Astrocyte (in vitro differentiated cells and primary cell): ENCODE measurements around the gene TRPM4. TPM values are rescaled to one million over a fixed set of nuclear protein-coding genes. Genes with fewer than 3 reads are reported as not detected.

Experiments
- DNase-seq: peaks from one replicate; pipeline ENCODE4 v3.0.0-alpha.2; 2010; ENCODE audit warnings: low read depth
- FAIRE-seq: peaks from 2 replicates; lab custom pipeline; 2011; peaks lifted over from hg19 to GRCh38; lab: Jason Lieb, UNC
- H2AFZ ChIP-seq: 2 replicates; pipeline ENCODE4 v1.6.0; 2012; ENCODE audit warnings: low read depth, low read length, inconsistent platforms
- H3K27ac ChIP-seq: 2 replicates; pipeline ENCODE4 v1.5.1; 2011; ENCODE audit warnings: low read depth, low read length, inconsistent platforms
- H3K27me3 ChIP-seq: 2 replicates; pipeline ENCODE4 v1.6.0; 2011; ENCODE audit warnings: low read length, inconsistent platforms; ENCODE audit not compliant: insufficient read depth
- H3K36me3 ChIP-seq: 2 replicates; pipeline ENCODE4 v1.5.1; 2011; ENCODE audit warnings: low read length, inconsistent platforms; ENCODE audit not compliant: insufficient read depth
- H3K4me1 ChIP-seq: 2 replicates; pipeline ENCODE4 v1.5.1; 2011; ENCODE audit warnings: low read length, inconsistent platforms; ENCODE audit not compliant: insufficient read depth
- H3K4me2 ChIP-seq: 2 replicates; pipeline ENCODE4 v1.6.0; 2012; ENCODE audit warnings: low read length, inconsistent platforms
- H3K4me3 ChIP-seq: 2 replicates; pipeline ENCODE4 v1.5.1; 2011; ENCODE audit warnings: low read depth, mild to moderate bottlenecking, low read length, inconsistent platforms; ENCODE audit not compliant: insufficient read depth
- H3K79me2 ChIP-seq: 2 replicates; pipeline ENCODE4 v1.6.0; 2012; ENCODE audit warnings: mild to moderate bottlenecking, low read length, inconsistent platforms; ENCODE audit not compliant: insufficient read depth
- H3K9ac ChIP-seq: 2 replicates; pipeline ENCODE4 v1.6.0; 2012; ENCODE audit warnings: mild to moderate bottlenecking, low read length, inconsistent platforms
- H3K9me3 ChIP-seq: 2 replicates; pipeline ENCODE4 v1.5.1; 2012; ENCODE audit warnings: low read depth, mild to moderate bottlenecking, low read length, inconsistent platforms; ENCODE audit not compliant: insufficient read depth
- H4K20me1 ChIP-seq: 2 replicates; pipeline ENCODE4 v1.6.0; 2012; ENCODE audit warnings: low read length, inconsistent platforms; ENCODE audit not compliant: insufficient read depth
- H3K27ac Mint-ChIP-seq: one replicate; pipeline ENCODE4 v1.8.0; 2021; ENCODE audit warnings: mild to moderate bottlenecking, mixed read lengths; ENCODE audit not compliant: unreplicated experiment
- H3K27me3 Mint-ChIP-seq: one replicate; pipeline ENCODE4 v1.8.0; 2021; ENCODE audit warnings: low read depth, mixed read lengths; ENCODE audit not compliant: unreplicated experiment
- H3K36me3 Mint-ChIP-seq: one replicate; pipeline ENCODE4 v1.8.0; 2021; ENCODE audit warnings: low read depth, mixed read lengths; ENCODE audit not compliant: unreplicated experiment
- H3K4me1 Mint-ChIP-seq: one replicate; pipeline ENCODE4 v1.8.0; 2021; ENCODE audit warnings: low read depth, mixed read lengths; ENCODE audit not compliant: unreplicated experiment
- H3K4me3 Mint-ChIP-seq: one replicate; pipeline ENCODE4 v1.8.0; 2021; ENCODE audit warnings: mild to moderate bottlenecking, moderate library complexity, mixed read lengths; ENCODE audit not compliant: unreplicated experiment
- H3K9me3 Mint-ChIP-seq: one replicate; pipeline ENCODE4 v1.8.0; 2021; ENCODE audit warnings: mild to moderate bottlenecking, mixed read lengths; ENCODE audit not compliant: unreplicated experiment
- CTCF ChIP-seq: IDR thresholded peaks from 2 replicates; pipeline ENCODE4 v1.5.1; 2011; ENCODE audit warnings: low read depth, mild to moderate bottlenecking, inconsistent platforms, low read length, moderate library complexity; ENCODE audit not compliant: insufficient read depth
- EZH2 ChIP-seq: IDR thresholded peaks from 2 replicates; pipeline ENCODE4 v1.6.1; 2012; ENCODE audit warnings: mild to moderate bottlenecking, low read length, inconsistent platforms; ENCODE audit not compliant: insufficient read depth
- total RNA-seq: library from RNA; stranded (reverse); gene quantifications from 2 replicates; pipeline ENCODE4 v1.2.1, GENCODE V29; 2021

TRPM4 gene
- total RNA-seq, 1 donor from 2014 or later: 26.3 TPM

GRCh38 chr19:49127674-49128544 lies 29.7 kb upstream of the TRPM4 start:
- no peaks in the 10 kb centered on the region for H3K9me3 ChIP-seq
- Mint-ChIP-seq H3K27ac (no peak overlapping the region), H3K27me3 (peaks cover 9% of the 10 kb centered on the region), H3K9me3 (peaks cover 3% of the 10 kb centered on the region), H3K36me3 (peaks cover 15% of the 10 kb centered on the region), H3K4me1 (peaks cover 5% of the 10 kb centered on the region), H3K4me3 (peak overlapping the region; percentile 77)
- H3K79me2 ChIP-seq: no peaks in the 10 kb centered on the region
- H3K4me2 ChIP-seq: peak overlapping the region; percentile 85
- H4K20me1 ChIP-seq: no peaks in the 10 kb centered on the region
- DNase-seq (peak; percentile 86), FAIRE-seq (peak; percentile 65)
- H3K27ac ChIP-seq: peak overlapping the region; percentile 19
- no peaks in the 10 kb centered on the region for H3K36me3 ChIP-seq
- peak overlapping the region; percentile 48 for H3K9ac ChIP-seq
- no peak for TF ChIP-seq EZH2
- TF ChIP-seq CTCF: no peak
- peak overlapping the region; percentile 95 for H2AFZ ChIP-seq
- peaks cover 4% of the 10 kb centered on the region for H3K4me1 ChIP-seq
- peaks cover 3% of the 10 kb centered on the region for H3K27me3 ChIP-seq
- H3K4me3 ChIP-seq: peak overlapping the region; percentile 47

DNA sequence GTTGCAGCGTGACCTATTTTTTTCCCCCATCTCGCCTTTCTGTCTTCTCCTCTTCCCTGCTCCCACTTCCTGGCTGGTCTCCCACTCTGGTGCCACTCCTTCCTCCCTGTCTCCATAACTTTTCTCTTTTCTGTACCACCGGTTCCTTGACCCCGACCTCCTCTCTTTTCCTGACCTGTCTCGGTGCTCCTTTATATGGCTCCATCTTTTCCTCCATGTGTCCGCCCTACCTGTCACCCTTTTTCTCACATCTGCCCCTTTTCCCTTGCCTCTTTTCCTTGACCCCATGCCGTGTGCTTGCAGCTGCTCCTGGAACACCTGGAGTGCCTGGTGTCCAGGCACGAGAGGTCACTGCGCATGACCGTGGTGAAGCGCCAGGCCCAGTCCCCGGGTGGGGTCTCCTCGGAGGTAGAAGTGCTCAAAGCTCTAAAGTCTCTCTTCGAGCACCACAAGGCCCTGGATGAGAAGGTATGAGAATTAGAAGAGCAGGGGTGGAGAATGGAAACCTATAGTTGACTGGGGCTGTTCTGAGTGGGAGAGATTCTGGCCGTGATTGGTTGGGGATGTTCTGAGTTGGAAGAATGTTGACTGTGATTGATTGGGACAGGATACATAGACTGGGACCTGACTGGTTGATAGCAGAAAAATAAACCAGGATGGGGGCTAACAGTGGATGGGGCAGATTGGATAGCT lies 28.9 kb upstream of the TRPM4 start:
- Histone ChIP-seq H3K79me2 (no peaks in the 10 kb centered on the region), H3K4me1 (peaks cover 4% of the 10 kb centered on the region), H3K9me3 (no peaks in the 10 kb centered on the region), H3K27me3 (peaks cover 2% of the 10 kb centered on the region), H4K20me1 (no peaks in the 10 kb centered on the region), H3K4me3 (no peak overlapping the region), H2AFZ (no peak overlapping the region), H3K36me3 (no peaks in the 10 kb centered on the region), H3K9ac (no peak overlapping the region), H3K4me2 (peak overlapping the region; percentile 85), H3K27ac (no peak overlapping the region)
- H3K27ac Mint-ChIP-seq: no peak overlapping the region
- H3K27me3 Mint-ChIP-seq: peaks cover 5% of the 10 kb centered on the region
- peak overlapping the region; percentile 77 for H3K4me3 Mint-ChIP-seq
- FAIRE-seq: no peak
- no peak for DNase-seq
- TF ChIP-seq EZH2 (no peak), CTCF (no peak)
- H3K9me3 Mint-ChIP-seq: peaks cover 3% of the 10 kb centered on the region
- peaks cover 17% of the 10 kb centered on the region for H3K36me3 Mint-ChIP-seq
- peaks cover 5% of the 10 kb centered on the region for H3K4me1 Mint-ChIP-seq

- TF ChIP-seq CTCF (no peak), EZH2 (no peak)
- Histone ChIP-seq H3K9me3 (no peaks in the 10 kb centered on the region), H3K27me3 (no peaks in the 10 kb centered on the region), H3K4me1 (peaks cover 4% of the 10 kb centered on the region), H3K79me2 (no peaks in the 10 kb centered on the region), H3K27ac (no peak overlapping the region), H3K4me3 (no peak overlapping the region), H3K36me3 (no peaks in the 10 kb centered on the region), H2AFZ (no peak overlapping the region), H3K4me2 (no peak overlapping the region), H3K9ac (no peak overlapping the region), H4K20me1 (no peaks in the 10 kb centered on the region)
- DNase-seq: no peak
- Mint-ChIP-seq H3K27ac (no peak overlapping the region), H3K27me3 (peaks cover 4% of the 10 kb centered on the region), H3K4me1 (peaks cover 5% of the 10 kb centered on the region), H3K4me3 (peak overlapping the region; percentile 77), H3K36me3 (peaks cover 18% of the 10 kb centered on the region), H3K9me3 (peaks cover 3% of the 10 kb centered on the region)
- no peak for FAIRE-seq
These were observed 28.4 kb upstream of the TRPM4 start for GRCh38 chr19:49129238-49129583.
